Endodermal cell (in vitro differentiated cells): ENCODE data around the gene DLG5. TPM values are rescaled to one million over a fixed set of nuclear protein-coding genes. Genes with fewer than 3 reads are reported as not detected.

Experiments
- DNase-seq: peaks from one replicate; pipeline ENCODE4 v3.0.0-alpha.2; 2017
- H3K27ac ChIP-seq: 2 replicates; pipeline ENCODE4 v1.5.1; 2013; ENCODE audit warnings: mild to moderate bottlenecking, low read depth, low read length, moderate library complexity
- H3K27me3 ChIP-seq: 2 replicates; pipeline ENCODE4 v1.6.1; 2013; ENCODE audit warnings: mild to moderate bottlenecking, low read length, moderate library complexity; ENCODE audit not compliant: insufficient read depth, control insufficient read depth, poor library complexity, severe bottlenecking
- H3K36me3 ChIP-seq: 2 replicates; pipeline ENCODE4 v1.7.0; 2013; ENCODE audit warnings: mild to moderate bottlenecking, low read length, moderate library complexity; ENCODE audit not compliant: control insufficient read depth, insufficient read depth
- H3K4me1 ChIP-seq: one replicate; pipeline ENCODE4 v1.7.0; 2013; ENCODE audit warnings: low read length; ENCODE audit not compliant: control insufficient read depth, insufficient read depth
- H3K4me3 ChIP-seq: 2 replicates; pipeline ENCODE4 v1.5.1; 2013; ENCODE audit warnings: mild to moderate bottlenecking, low read length, moderate library complexity
- H3K9ac ChIP-seq: 2 replicates; pipeline ENCODE4 v1.6.1; 2013; ENCODE audit warnings: mild to moderate bottlenecking, low read length, moderate library complexity; ENCODE audit not compliant: poor library complexity, severe bottlenecking; ENCODE audit errors: extremely low read depth
- H3K9me3 ChIP-seq: 2 replicates; pipeline ENCODE4 v1.6.1; 2013; ENCODE audit warnings: mild to moderate bottlenecking, low read length, moderate library complexity; ENCODE audit not compliant: control insufficient read depth
- H3K27ac Mint-ChIP-seq: 2 replicates; pipeline ENCODE4 v1.8.0; 2020; ENCODE audit warnings: mixed read lengths
- H3K27me3 Mint-ChIP-seq: 2 replicates; pipeline ENCODE4 v1.8.0; 2021; ENCODE audit warnings: mild to moderate bottlenecking, mixed read lengths; ENCODE audit not compliant: insufficient read depth
- H3K36me3 Mint-ChIP-seq: 2 replicates; pipeline ENCODE4 v1.8.0; 2020; ENCODE audit warnings: low read depth, mixed read lengths
- H3K4me1 Mint-ChIP-seq: 2 replicates; pipeline ENCODE4 v1.8.0; 2020; ENCODE audit warnings: mixed read lengths
- H3K4me3 Mint-ChIP-seq: 2 replicates; pipeline ENCODE4 v1.8.0; 2020; ENCODE audit warnings: mild to moderate bottlenecking, moderate library complexity, mixed read lengths
- H3K9me3 Mint-ChIP-seq: 2 replicates; pipeline ENCODE4 v1.8.0; 2020; ENCODE audit warnings: mild to moderate bottlenecking, mixed read lengths
- WGBS, 2 experiments: methylation state at CpG; one replicate each; pipeline versions ENCODE4 v1.1.5 to v1.1.7; 2013; ENCODE audit warnings: missing lambda C conversion rate in 2 of 2, mixed read lengths in 1 of 2; ENCODE audit not compliant: insufficient coverage in 1 of 2, insufficient read length in 1 of 2; 5-methylcytosine and 5-hydroxymethylcytosine counted together
- total RNA-seq, 2 donors: library from RNA; stranded (reverse); fragmentation: NEBNext Ultra II Directional in 1 of 2; extraction: Animal tissue kit (Norgen Biotek cat#: 25700) in 1 of 2; gene quantifications; 2 replicates in 1 of 2; 3 replicates in 1 of 2; pipeline ENCODE4 v1.2.1, GENCODE V29; 2021
- TF ChIP-seq, protein P1 (sequence below): fragments of 200-600 bp; sonication (generic); conservative IDR thresholded peaks from 2 replicates; pipeline ENCODE4 v1.5.0; 2021; ENCODE audit warnings: antibody characterized with exemption, mild to moderate bottlenecking

DLG5 gene
- total RNA-seq, 2 donors from 2014 or later: 79.4 to 83.4 TPM

DNA sequence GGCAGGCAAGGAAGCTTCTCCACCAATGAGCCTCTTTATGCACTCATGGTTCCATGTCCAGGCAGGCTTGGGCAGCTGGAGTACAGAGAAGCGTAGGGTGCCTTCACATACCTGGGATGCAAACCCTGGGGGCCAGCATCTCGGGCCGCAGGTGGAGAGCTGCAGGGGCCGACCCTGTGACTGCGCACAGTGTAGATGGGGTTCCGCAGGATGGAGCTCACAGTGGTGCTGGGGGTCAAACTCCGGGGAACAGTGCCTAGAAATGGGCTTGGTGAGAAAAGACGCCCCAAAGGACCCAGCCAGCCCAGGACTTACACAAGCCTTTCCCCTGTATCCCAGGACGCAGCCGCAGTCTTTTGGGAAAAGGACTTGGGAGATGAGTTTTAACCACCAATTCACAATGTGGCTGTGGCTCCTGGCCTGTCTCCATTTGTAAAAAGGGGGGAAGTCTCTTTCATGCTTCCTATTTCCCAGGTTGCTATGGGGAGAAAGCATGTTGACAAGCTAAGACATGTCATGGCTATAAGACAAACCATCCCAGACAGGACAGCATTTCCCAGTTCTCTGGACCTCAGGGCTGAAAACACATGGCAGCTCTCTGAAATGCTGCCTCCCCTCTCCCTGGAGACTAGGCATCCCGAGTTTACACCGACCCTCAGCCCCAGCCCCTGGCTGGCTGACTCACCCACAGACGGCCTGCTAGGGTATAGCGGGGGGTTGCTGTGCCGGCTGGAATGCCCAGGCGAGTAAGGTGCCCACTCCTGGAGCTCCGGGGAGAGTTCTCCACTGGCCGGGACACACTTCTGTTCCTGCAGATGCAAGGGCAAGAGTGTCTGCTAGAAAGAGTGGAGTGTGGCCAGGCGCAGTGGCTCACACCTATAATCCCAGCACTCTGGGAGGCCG is 107.1 kb downstream of the DLG5 start:
- Histone ChIP-seq H3K27ac (no peak overlapping the region), H3K36me3 (peaks cover 57% of the 10 kb centered on the region), H3K4me1 (no peaks in the 10 kb centered on the region), H3K9me3 (no peaks in the 10 kb centered on the region), H3K4me3 (no peak overlapping the region), H3K9ac (no peak overlapping the region), H3K27me3 (no peaks in the 10 kb centered on the region)
- no peak overlapping the region for H3K27ac Mint-ChIP-seq
- no peak for DNase-seq
- no peaks in the 10 kb centered on the region for H3K4me1 Mint-ChIP-seq
- no peaks in the 10 kb centered on the region for H3K9me3 Mint-ChIP-seq
- peaks cover 71% of the 10 kb centered on the region for H3K36me3 Mint-ChIP-seq
- H3K4me3 Mint-ChIP-seq: no peak overlapping the region
- H3K27me3 Mint-ChIP-seq: no peaks in the 10 kb centered on the region
- TF ChIP-seq, protein P1, sequence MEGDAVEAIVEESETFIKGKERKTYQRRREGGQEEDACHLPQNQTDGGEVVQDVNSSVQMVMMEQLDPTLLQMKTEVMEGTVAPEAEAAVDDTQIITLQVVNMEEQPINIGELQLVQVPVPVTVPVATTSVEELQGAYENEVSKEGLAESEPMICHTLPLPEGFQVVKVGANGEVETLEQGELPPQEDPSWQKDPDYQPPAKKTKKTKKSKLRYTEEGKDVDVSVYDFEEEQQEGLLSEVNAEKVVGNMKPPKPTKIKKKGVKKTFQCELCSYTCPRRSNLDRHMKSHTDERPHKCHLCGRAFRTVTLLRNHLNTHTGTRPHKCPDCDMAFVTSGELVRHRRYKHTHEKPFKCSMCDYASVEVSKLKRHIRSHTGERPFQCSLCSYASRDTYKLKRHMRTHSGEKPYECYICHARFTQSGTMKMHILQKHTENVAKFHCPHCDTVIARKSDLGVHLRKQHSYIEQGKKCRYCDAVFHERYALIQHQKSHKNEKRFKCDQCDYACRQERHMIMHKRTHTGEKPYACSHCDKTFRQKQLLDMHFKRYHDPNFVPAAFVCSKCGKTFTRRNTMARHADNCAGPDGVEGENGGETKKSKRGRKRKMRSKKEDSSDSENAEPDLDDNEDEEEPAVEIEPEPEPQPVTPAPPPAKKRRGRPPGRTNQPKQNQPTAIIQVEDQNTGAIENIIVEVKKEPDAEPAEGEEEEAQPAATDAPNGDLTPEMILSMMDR: no peak
- WGBS, 2 experiments: 92% methylated on average over 8 to 20 of the region's 20 CpGs

DNA sequence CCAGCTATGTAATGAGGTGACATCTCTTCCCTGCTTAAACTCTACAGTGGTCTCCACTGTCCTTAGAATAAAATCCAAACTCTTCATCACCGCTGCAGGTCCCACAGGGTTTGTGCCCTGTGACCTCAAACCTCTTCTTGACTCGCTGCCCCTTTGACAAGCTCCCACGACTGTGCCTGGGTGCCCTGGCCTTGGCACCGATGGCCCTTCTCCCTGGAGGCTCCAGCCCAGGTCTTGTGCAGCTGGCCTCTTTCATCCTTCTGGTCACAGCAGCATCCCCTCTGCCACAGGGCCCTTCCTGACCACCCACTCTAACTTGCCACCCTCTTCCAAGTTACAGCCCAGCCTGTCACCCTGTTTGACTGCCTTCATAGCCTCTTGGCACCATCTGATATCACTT is 108.2 kb downstream of the DLG5 start:
- Histone ChIP-seq H3K4me1 (no peaks in the 10 kb centered on the region), H3K36me3 (peaks cover 49% of the 10 kb centered on the region), H3K27ac (no peak overlapping the region), H3K9me3 (no peaks in the 10 kb centered on the region), H3K4me3 (no peak overlapping the region), H3K27me3 (no peaks in the 10 kb centered on the region), H3K9ac (no peak overlapping the region)
- 83 to 95% methylated on average over 3 to 4 of the region's 4 CpGs for WGBS, 2 experiments
- Mint-ChIP-seq H3K4me3 (no peak overlapping the region), H3K27ac (no peak overlapping the region), H3K27me3 (no peaks in the 10 kb centered on the region), H3K9me3 (no peaks in the 10 kb centered on the region), H3K4me1 (no peaks in the 10 kb centered on the region), H3K36me3 (peaks cover 71% of the 10 kb centered on the region)
- DNase-seq: no peak
- TF ChIP-seq, protein P1: no peak

DNA sequence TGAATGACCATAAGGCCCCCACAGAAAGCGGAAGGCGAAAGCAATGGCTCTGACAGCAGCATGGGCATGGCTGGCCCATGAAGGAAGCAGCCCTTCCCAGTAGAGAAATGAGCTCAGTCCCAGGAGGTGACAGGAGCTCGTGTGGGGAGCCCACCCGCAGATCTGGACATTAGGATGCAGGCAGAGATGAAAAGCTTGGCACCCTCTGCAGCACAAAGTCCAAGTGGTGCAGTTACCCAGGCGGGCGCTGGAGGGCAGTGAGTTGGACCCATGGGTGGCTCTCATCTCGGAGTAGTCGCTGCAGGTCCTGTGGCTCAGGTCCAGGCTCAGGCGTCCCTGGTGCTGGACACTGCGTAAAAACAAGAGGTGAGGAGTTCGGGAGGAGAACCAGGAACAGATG is 109.0 kb downstream of the DLG5 start:
- TF ChIP-seq, protein P1: no peak
- Histone ChIP-seq H3K4me3 (no peak overlapping the region), H3K4me1 (no peaks in the 10 kb centered on the region), H3K36me3 (peaks cover 50% of the 10 kb centered on the region), H3K9me3 (no peaks in the 10 kb centered on the region), H3K27ac (no peak overlapping the region), H3K27me3 (no peaks in the 10 kb centered on the region), H3K9ac (no peak overlapping the region)
- WGBS, 2 experiments: 95 to 97% methylated on average over 11 of the region's 11 CpGs
- Mint-ChIP-seq H3K27ac (no peak overlapping the region), H3K27me3 (no peaks in the 10 kb centered on the region), H3K9me3 (no peaks in the 10 kb centered on the region), H3K4me1 (no peaks in the 10 kb centered on the region), H3K36me3 (peaks cover 72% of the 10 kb centered on the region), H3K4me3 (no peak overlapping the region)
- no peak for DNase-seq
